K562 (cell line): Measurements from ENCODE around the gene NR1H3. TPM values are rescaled to one million over a fixed set of nuclear protein-coding genes. Genes with fewer than 3 reads are reported as not detected.

Experiments used
- ATAC-seq: fragments of 200-7000 bp; cut with Tn5 transposase; 3 replicates; pipeline ENCODE4 v1.9.1; 2020; ENCODE audit warnings: moderate library complexity
- BruUV-seq: library from RNA; stranded (reverse); fragments of 400-500 nt; replicated peaks from 2 replicates; lab custom pipeline; 2021; lab: Mats Ljungman, UMichigan
- CTCF ChIA-PET: fragments of 300-600 bp; formaldehyde crosslinking; extraction: SDS; loops from one replicate; lab custom pipeline; 2021; ENCODE audit warnings: low intra/inter-chr PET ratio; lab: Yijun Ruan, JAX
- POLR2A ChIA-PET: fragments of 300-600, 350-650 bp; sonication (Branson Sonifier 250); formaldehyde crosslinking; extraction: SDS; loops from one replicate; lab custom pipeline; 2021; ENCODE audit warnings: antibody characterized with exemption, inconsistent platforms; lab: Yijun Ruan, JAX
- DNase-seq, 4 experiments: peaks; one replicate each; pipeline versions ENCODE4 v3.0.0 to v3.0.0-alpha.2; 2011 to 2018; ENCODE audit warnings: low spot score in 3 of 4, mixed read lengths in 3 of 4; ENCODE audit errors: extremely low read depth in 1 of 4
- FAIRE-seq: peaks from 2 replicates; lab custom pipeline; 2011; peaks lifted over from hg19 to GRCh38; lab: Jason Lieb, UNC
- H2AFZ ChIP-seq: 2 replicates; pipeline ENCODE4 v1.6.0; 2011; ENCODE audit warnings: low read depth, low read length, control low read depth, inconsistent platforms
- H3K27ac ChIP-seq: fragments of 200-600 bp; 3 replicates; pipeline ENCODE4 v1.8.0; 2011; ENCODE audit warnings: low read depth, mild to moderate bottlenecking, control low read depth, inconsistent platforms, low read length, moderate library complexity, mixed read lengths; ENCODE audit errors: extremely low read depth
- H3K27me3 ChIP-seq, 2 experiments: fragments of 300-600 bp in 1 of 2; 2 replicates in 1 of 2; 3 replicates in 1 of 2; pipeline versions ENCODE4 v1.6.0 to v1.8.0; 2011; ENCODE audit warnings: inconsistent platforms in 2 of 2, low read length in 2 of 2, mild to moderate bottlenecking in 1 of 2, mixed read lengths in 1 of 2, moderate library complexity in 1 of 2; ENCODE audit not compliant: control insufficient read depth in 2 of 2, insufficient read depth in 2 of 2
- H3K36me3 ChIP-seq: fragments of 300-600 bp; 3 replicates; pipeline ENCODE4 v1.8.0; 2011; ENCODE audit warnings: mild to moderate bottlenecking, low read length, inconsistent platforms; ENCODE audit not compliant: control insufficient read depth, insufficient read depth
- H3K4me1 ChIP-seq, 2 experiments: fragments of 200-600 bp in 1 of 2; replicated peaks in 1 of 2; 2 replicates in 1 of 2; 3 replicates in 1 of 2; pipeline versions ENCODE4 v1.5.1 to v1.8.0; 2011; ENCODE audit warnings: inconsistent platforms in 2 of 2, low read length in 2 of 2, mild to moderate bottlenecking in 1 of 2, mixed read lengths in 1 of 2, moderate library complexity in 1 of 2; ENCODE audit not compliant: control insufficient read depth in 2 of 2, insufficient read depth in 2 of 2
- H3K4me2 ChIP-seq: 2 replicates; pipeline ENCODE4 v1.6.1; 2011; ENCODE audit warnings: low read length, control low read depth, inconsistent platforms, mixed read lengths; ENCODE audit not compliant: insufficient read depth
- H3K4me3 ChIP-seq: fragments of 200-600 bp; sonication (generic), shearing (Covaris generic); 2 replicates; pipeline ENCODE4 v1.5.1; 2016; ENCODE audit warnings: control low read depth, inconsistent platforms
- H3K79me2 ChIP-seq: fragments of 200-600 bp; 3 replicates; pipeline ENCODE4 v1.8.0; 2011; ENCODE audit warnings: low read length, inconsistent platforms; ENCODE audit not compliant: control insufficient read depth, insufficient read depth
- H3K9ac ChIP-seq, 2 experiments: 2 replicates each; pipeline versions ENCODE4 v1.6.0 to v1.6.1; 2011; ENCODE audit warnings: low read depth in 2 of 2, low read length in 2 of 2, control low read depth in 1 of 2, inconsistent platforms in 1 of 2, mild to moderate bottlenecking in 1 of 2, mixed read lengths in 1 of 2; ENCODE audit not compliant: insufficient read depth in 1 of 2
- H3K9me1 ChIP-seq: one replicate; pipeline ENCODE4 v1.6.0; 2011; ENCODE audit warnings: inconsistent platforms, mild to moderate bottlenecking, low read length, moderate library complexity; ENCODE audit not compliant: control insufficient read depth, insufficient read depth
- H3K9me3 ChIP-seq: replicated peaks from 2 replicates; pipeline ENCODE4 v1.5.1; 2011; ENCODE audit warnings: low read depth, low read length, inconsistent platforms; ENCODE audit not compliant: control insufficient read depth, insufficient read depth
- H4K20me1 ChIP-seq: replicated peaks from 2 replicates; pipeline ENCODE4 v1.6.1; 2011; ENCODE audit warnings: low read length, inconsistent platforms, mixed read lengths; ENCODE audit not compliant: control insufficient read depth, insufficient read depth
- ARID3A ChIP-seq: IDR thresholded peaks from 2 replicates; pipeline ENCODE4 v1.6.1; 2012; ENCODE audit warnings: low read depth, low read length, improper control_type of control experiment, borderline replicate concordance
- ARID3B ChIP-seq: fragments of 250-450 bp; sonication (Bioruptor Pico); IDR thresholded peaks from 2 replicates; pipeline ENCODE4 v1.4.0; 2020; ENCODE audit warnings: borderline replicate concordance
- ATF1 ChIP-seq, 2 experiments: fragments of 450-650 bp in 1 of 2; IDR thresholded peaks; 2 replicates each; pipeline ENCODE4 v1.6.1; 2016; ENCODE audit warnings: missing compliant biosample characterization in 1 of 2, missing genetic modification characterization in 1 of 2
- CBFA2T3 ChIP-seq: fragments of 450-650 bp; IDR thresholded peaks from 2 replicates; pipeline ENCODE4 v1.6.1; 2017
- CBX5 ChIP-seq: IDR thresholded peaks from 2 replicates; pipeline ENCODE4 v1.6.1; 2014; ENCODE audit warnings: low read depth, borderline replicate concordance
- CBX8 ChIP-seq: fragments of 200-600 bp; sonication (generic); IDR thresholded peaks from 2 replicates; pipeline ENCODE4 v1.6.1; 2012; ENCODE audit warnings: borderline replicate concordance, mixed run types, low read depth, mild to moderate bottlenecking, moderate library complexity, mixed read lengths, low read length, control low read depth, inconsistent platforms; ENCODE audit not compliant: poor library complexity, severe bottlenecking; ENCODE audit errors: extremely low read depth
- HNRNPK ChIP-seq: fragments of 200-400 bp; formaldehyde crosslinking; IDR thresholded peaks from one replicate; pipeline ENCODE4 v1.6.1; 2018; ENCODE audit warnings: mild to moderate bottlenecking, low read depth, low read length; ENCODE audit not compliant: poor library complexity, severe bottlenecking
- KDM4B ChIP-seq, 2 experiments: fragments of 450-650 bp in 1 of 2; sonication (generic) in 1 of 2; IDR thresholded peaks; 2 replicates each; pipeline ENCODE4 v1.6.1; 2016 to 2017; ENCODE audit warnings: borderline replicate concordance in 2 of 2, antibody characterized with exemption in 1 of 2, low read depth in 1 of 2, mild to moderate bottlenecking in 1 of 2
- MLX ChIP-seq, 2 experiments: fragments of 450-650 bp in 1 of 2; sonication (generic) in 1 of 2; formaldehyde crosslinking; conservative IDR thresholded peaks; 2 replicates each; pipeline versions ENCODE4 v1.4.0 to v1.8.1; 2020 to 2022; ENCODE audit warnings: mild to moderate bottlenecking in 1 of 2, missing genetic modification reagents in 1 of 2
- SMARCA4 ChIP-seq: fragments of 450-650 bp; IDR thresholded peaks from 2 replicates; pipeline ENCODE4 v1.6.1; 2016
- SMARCE1 ChIP-seq: fragments of 450-650 bp; IDR thresholded peaks from 2 replicates; pipeline ENCODE4 v1.7.1; 2016; ENCODE audit warnings: mild to moderate bottlenecking
- ZC3H4 ChIP-seq: sonication (generic); formaldehyde crosslinking; IDR thresholded peaks from 2 replicates; pipeline ENCODE4 v1.9.0; 2021; ENCODE audit warnings: missing genetic modification reagents, borderline replicate concordance
- ZKSCAN3 ChIP-seq: fragments of 250-450 bp; sonication (Bioruptor Pico); IDR thresholded peaks from 2 replicates; pipeline ENCODE4 v1.4.0; 2020
- ZNF76 ChIP-seq: fragments of 250-450 bp; sonication (Bioruptor Pico); IDR thresholded peaks from 2 replicates; pipeline ENCODE4 v1.4.0; 2020; ENCODE audit warnings: mild to moderate bottlenecking, moderate library complexity, borderline replicate concordance
- WGBS: fragments of 100-300 bp; shearing (Covaris generic); methylation state at CpG from one replicate; pipeline ENCODE4 v1.1.6; 2016; ENCODE audit warnings: low coverage, mixed read lengths; ENCODE audit not compliant: insufficient coverage; ENCODE audit errors: missing lambda C conversion rate; 5-methylcytosine and 5-hydroxymethylcytosine counted together
- in situ Hi-C: fragments of 300-500 bp; cut with MboI; formaldehyde crosslinking; loops from 4 replicates; pipeline ENCODE4 v1.15.0; 2018; ENCODE audit warnings: inconsistent platforms, mixed read lengths
- intact Hi-C: fragments of 100-400 bp; cut with micrococcal nuclease; formaldehyde crosslinking; loops from 2 replicates; pipeline ENCODE4 v1.14.2; 2022
- polyA plus RNA-seq, 8 experiments: library from polyadenylated mRNA; depleted of rRNA in 4 of 8; stranded (reverse) in 5 of 8; unstranded in 3 of 8; fragments of >200 nt; fragmentation: Nextera tagmentation in 2 of 8; fragmentation: Illumina TruSeq in 1 of 8; extraction: Ambion mirVana in 2 of 8; extraction: Trizol in 1 of 8; gene quantifications; 2 replicates each; pipeline versions ENCODE4 v1.2.1 to v1.2.3, GENCODE V29; 2011 to 2014; ENCODE audit warnings: inconsistent platforms in 1 of 8, missing spikeins in 1 of 8
- total RNA-seq, 7 experiments: library from RNA; depleted of rRNA in 6 of 7; stranded (reverse); fragments of >200 nt in 6 of 7; fragmentation: Illumina TruSeq in 2 of 7; extraction: Trizol in 2 of 7; gene quantifications; 2 replicates each; pipeline versions ENCODE4 v1.2.1 to v1.2.3, GENCODE V29; 2011 to 2021; ENCODE audit warnings: low replicate concordance in 1 of 7
- TF ChIP-seq, protein P1 (sequence below): sonication (generic); formaldehyde crosslinking; IDR thresholded peaks from 2 replicates; pipeline ENCODE4 v1.8.1; 2023; ENCODE audit warnings: mild to moderate bottlenecking, missing genetic modification reagents
- TF ChIP-seq, protein P2 (sequence below): sonication (generic); formaldehyde crosslinking; IDR thresholded peaks from 2 replicates; pipeline ENCODE4 v1.9.0; 2022; ENCODE audit warnings: mild to moderate bottlenecking, missing genetic modification reagents

NR1H3 gene
- total and polyA plus RNA-seq, 9 of the 15 experiments (the other 6 are each of a cell fraction or from before 2014, with no cell fraction given), result 8.2 to 26.0 (median 11.9) TPM

GRCh38 chr11:47278058-47278457 is 20.3 kb downstream of the NR1H3 start:
- DNase-seq (no peak), ATAC-seq (0 out of 3 replicates have a peak, but pooled peaks have one; percentile 12), FAIRE-seq (no peak)
- ChIA-PET CTCF (no interaction called here), POLR2A (interaction anchor here (0.9 kb wide), 2 partner anchors 13 to 59 kb away, joined by 3 read pairs; no protein-coding TSS in a partner anchor)
- Histone ChIP-seq H3K36me3 (peaks cover 91% of the 10 kb centered on the region), H3K4me2 (no peak overlapping the region), H3K79me2 (peaks cover 27% of the 10 kb centered on the region), H3K9me3 (no peaks in the 10 kb centered on the region), H3K4me3 (no peak overlapping the region), H3K9ac (no peak overlapping the region), H2AFZ (no peak overlapping the region), H3K27ac (peak overlapping the region; percentile 15; the same call in 2 of the 3 replicates), H4K20me1 (peaks cover 4% of the 10 kb centered on the region; the same call in 1 of the 2 replicates), H3K9me1 (peaks cover 4% of the 10 kb centered on the region), H3K4me1 (peaks cover 11 to 22% of the 10 kb centered on the region in 2 experiments), H3K27me3 (no peaks in the 10 kb centered on the region)
- BruUV-seq, result no TSS peak
- intact Hi-C loops (no loop called here), in situ Hi-C loops (no loop called here)
- 57% methylated on average over 3 of the region's 3 CpGs for WGBS
- TF ChIP-seq CBFA2T3 (peak; percentile 47), SMARCA4 (no peak), CBX8 (no peak), CBX5 (no peak), ARID3A (no peak), ZKSCAN3 (CRISPR knock-in tag) (no peak), SMARCE1 (no peak), ZNF76 (CRISPR knock-in tag) (no peak), MLX (CRISPR knock-in tag; conservative IDR thresholded peaks at IDR 0.05) (no peak), HNRNPK (no peak), ATF1 (CRISPR knock-in tag; IDR thresholded peaks at IDR 0.05) (no peak), ATF1 (tag; IDR thresholded peaks at IDR 0.05) (no peak), ZC3H4 (CRISPR knock-in tag) (no peak), KDM4B (IDR thresholded peaks at IDR 0.05; ENCODE audit: borderline replicate concordance in 2 of 2, low read depth in 1 of 2) (no peak), ARID3B (CRISPR knock-in tag) (no peak)
- TF ChIP-seq, protein P1, sequence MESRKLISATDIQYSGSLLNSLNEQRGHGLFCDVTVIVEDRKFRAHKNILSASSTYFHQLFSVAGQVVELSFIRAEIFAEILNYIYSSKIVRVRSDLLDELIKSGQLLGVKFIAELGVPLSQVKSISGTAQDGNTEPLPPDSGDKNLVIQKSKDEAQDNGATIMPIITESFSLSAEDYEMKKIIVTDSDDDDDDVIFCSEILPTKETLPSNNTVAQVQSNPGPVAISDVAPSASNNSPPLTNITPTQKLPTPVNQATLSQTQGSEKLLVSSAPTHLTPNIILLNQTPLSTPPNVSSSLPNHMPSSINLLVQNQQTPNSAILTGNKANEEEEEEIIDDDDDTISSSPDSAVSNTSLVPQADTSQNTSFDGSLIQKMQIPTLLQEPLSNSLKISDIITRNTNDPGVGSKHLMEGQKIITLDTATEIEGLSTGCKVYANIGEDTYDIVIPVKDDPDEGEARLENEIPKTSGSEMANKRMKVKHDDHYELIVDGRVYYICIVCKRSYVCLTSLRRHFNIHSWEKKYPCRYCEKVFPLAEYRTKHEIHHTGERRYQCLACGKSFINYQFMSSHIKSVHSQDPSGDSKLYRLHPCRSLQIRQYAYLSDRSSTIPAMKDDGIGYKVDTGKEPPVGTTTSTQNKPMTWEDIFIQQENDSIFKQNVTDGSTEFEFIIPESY, result no peak
- TF ChIP-seq, protein P2, sequence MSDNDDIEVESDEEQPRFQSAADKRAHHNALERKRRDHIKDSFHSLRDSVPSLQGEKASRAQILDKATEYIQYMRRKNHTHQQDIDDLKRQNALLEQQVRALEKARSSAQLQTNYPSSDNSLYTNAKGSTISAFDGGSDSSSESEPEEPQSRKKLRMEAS, result no peak
